Measurements from ENCODE around the gene GALNT2.

Gene GALNT2

GRCh38 chr1:230226007-230226800 is 159.2 kb downstream of the GALNT2 start:
- DNase-seq (ENCODE audit: low read depth in 2 of 3, low spot score in 1 of 3) = no peak

GRCh38 chr1:230226814-230227213 is 159.8 kb downstream of the GALNT2 start:
- DNase-seq (ENCODE audit: low read depth in 2 of 3, low spot score in 1 of 3) = no peak

GRCh38 chr1:230228236-230228897 is 161.3 kb downstream of the GALNT2 start:
- DNase-seq (ENCODE audit: low read depth in 2 of 3, low spot score in 1 of 3) = no peak

GRCh38 chr1:230230273-230230672 is 163.2 kb downstream of the GALNT2 start:
- no peak for DNase-seq (ENCODE audit: low read depth in 2 of 3, low spot score in 1 of 3)

- DNase-seq (ENCODE audit: low read depth in 2 of 3, low spot score in 1 of 3) = no peak
Observed at GRCh38 chr1:230230948-230231773, 164.1 kb downstream of the GALNT2 start.

GRCh38 chr1:230231774-230232145 is 164.7 kb downstream of the GALNT2 start:
- no peak for DNase-seq (ENCODE audit: low read depth in 2 of 3, low spot score in 1 of 3)

GRCh38 chr1:230232371-230232771 is 165.3 kb downstream of the GALNT2 start:
- DNase-seq (ENCODE audit: low read depth in 2 of 3, low spot score in 1 of 3) = no peak

- DNase-seq (ENCODE audit: low read depth in 2 of 3, low spot score in 1 of 3) = no peak
Observed at GRCh38 chr1:230233786-230234185, 166.7 kb downstream of the GALNT2 start.

GRCh38 chr1:230235876-230236275 is 168.8 kb downstream of the GALNT2 start:
- DNase-seq (ENCODE audit: low read depth in 2 of 3, low spot score in 1 of 3) = no peak

- DNase-seq (ENCODE audit: low read depth in 2 of 3, low spot score in 1 of 3) = no peak
Observed at GRCh38 chr1:230236301-230237008, 169.4 kb downstream of the GALNT2 start.

GRCh38 chr1:230237009-230237370 is 170.0 kb downstream of the GALNT2 start:
- no peak for DNase-seq (ENCODE audit: low read depth in 2 of 3, low spot score in 1 of 3)

GRCh38 chr1:230237805-230238204 is 170.8 kb downstream of the GALNT2 start:
- DNase-seq (ENCODE audit: low read depth in 2 of 3, low spot score in 1 of 3) = no peak

GRCh38 chr1:230240446-230241086 is 173.5 kb downstream of the GALNT2 start:
- no peak for DNase-seq (ENCODE audit: low read depth in 2 of 3, low spot score in 1 of 3)

GRCh38 chr1:230242326-230242725 is 175.3 kb downstream of the GALNT2 start:
- DNase-seq (ENCODE audit: low read depth in 2 of 3, low spot score in 1 of 3) = no peak

- no peak for DNase-seq (ENCODE audit: low read depth in 2 of 3, low spot score in 1 of 3)
Observed at GRCh38 chr1:230243146-230243545, 176.1 kb downstream of the GALNT2 start.

- DNase-seq (ENCODE audit: low read depth in 2 of 3, low spot score in 1 of 3) = no peak
Observed at GRCh38 chr1:230243583-230244353, 176.7 kb downstream of the GALNT2 start.

- DNase-seq (ENCODE audit: low read depth in 2 of 3, low spot score in 1 of 3) = no peak
Observed at GRCh38 chr1:230246551-230246950, 179.5 kb downstream of the GALNT2 start.

- no peak for DNase-seq (ENCODE audit: low read depth in 2 of 3, low spot score in 1 of 3)
Observed at GRCh38 chr1:230248016-230248888, 181.2 kb downstream of the GALNT2 start.

- DNase-seq (ENCODE audit: low read depth in 2 of 3, low spot score in 1 of 3) = no peak
Observed at GRCh38 chr1:230248889-230249270, 181.8 kb downstream of the GALNT2 start.
